HEK293 (cell line): ENCODE data around the gene MALRD1.

Experiments used
- CTCF ChIA-PET: fragments of 350-600 bp; formaldehyde crosslinking; extraction: SDS; loops from one replicate; lab custom pipeline; 2021; ENCODE audit warnings: antibody characterized with exemption; lab: Yijun Ruan, JAX
- POLR2A ChIA-PET: fragments of 300-600 bp; formaldehyde crosslinking; extraction: SDS; loops from one replicate; lab custom pipeline; 2020; ENCODE audit warnings: antibody characterized with exemption, inconsistent platforms; lab: Yijun Ruan, JAX
- H3K27ac ChIP-seq: fragments of 200-500 bp; sonication (Bioruptor generic); 2 replicates; pipeline ENCODE4 v1.5.1; 2014; ENCODE audit warnings: low read depth, low read length, control low read depth, inconsistent platforms; ENCODE audit errors: extremely low read depth
- H3K36me3 ChIP-seq, 2 experiments: fragments of 200-500 bp in 1 of 2; sonication (Bioruptor generic) in 1 of 2; 1 replicate in 1 of 2; 2 replicates in 1 of 2; pipeline ENCODE4 v1.5.1; 2014 to 2017; ENCODE audit warnings: inconsistent platforms in 2 of 2, low read length in 2 of 2; ENCODE audit not compliant: control insufficient read depth in 2 of 2, insufficient read depth in 1 of 2
- H3K4me1 ChIP-seq: fragments of 200-500 bp; sonication (Bioruptor generic); 2 replicates; pipeline ENCODE4 v1.5.1; 2014; ENCODE audit warnings: mild to moderate bottlenecking, low read length, inconsistent platforms; ENCODE audit not compliant: control insufficient read depth, insufficient read depth
- H3K4me3 ChIP-seq: 2 replicates; pipeline ENCODE4 v1.5.1; 2011; ENCODE audit warnings: low read depth, mild to moderate bottlenecking, control low read depth, low read length, moderate library complexity
- H3K9me3 ChIP-seq: fragments of 200-500 bp; sonication (Bioruptor generic); 2 replicates; pipeline ENCODE4 v1.5.1; 2014; ENCODE audit warnings: low read depth, low read length, inconsistent platforms; ENCODE audit not compliant: control insufficient read depth, insufficient read depth
- GFI1B ChIP-seq: fragments of 450-650 bp; formaldehyde crosslinking; IDR thresholded peaks from 2 replicates; pipeline ENCODE4 v1.5.1; 2016; ENCODE audit warnings: missing biosample characterization, missing genetic modification characterization
- HOXA7 ChIP-seq: sonication (generic); formaldehyde crosslinking; IDR thresholded peaks from 2 replicates; pipeline ENCODE4 v1.8.1; 2022; ENCODE audit warnings: missing genetic modification reagents, borderline replicate concordance
- KLF10 ChIP-seq: fragments of 450-650 bp; IDR thresholded peaks from 2 replicates; pipeline ENCODE4 v1.5.1; 2018; ENCODE audit warnings: missing biosample characterization, mild to moderate bottlenecking, missing genetic modification characterization
- KLF7 ChIP-seq: fragments of 450-650 bp; formaldehyde crosslinking; IDR thresholded peaks from 2 replicates; pipeline ENCODE4 v1.5.1; 2016; ENCODE audit warnings: missing biosample characterization, missing genetic modification characterization, borderline replicate concordance
- RBAK ChIP-seq: fragments of 450-650 bp; formaldehyde crosslinking; IDR thresholded peaks from 2 replicates; pipeline ENCODE4 v1.5.1; 2016; ENCODE audit warnings: missing biosample characterization, missing genetic modification characterization
- SETDB1 ChIP-seq: IDR thresholded peaks from one replicate; pipeline ENCODE4 v1.6.1; 2017; ENCODE audit warnings: mild to moderate bottlenecking, low read length, moderate library complexity, mixed read lengths; ENCODE audit not compliant: insufficient read length
- SP2 ChIP-seq: fragments of 450-650 bp; formaldehyde crosslinking; IDR thresholded peaks from 2 replicates; pipeline ENCODE4 v1.5.1; 2016; ENCODE audit warnings: missing biosample characterization, missing genetic modification characterization
- ZBTB10 ChIP-seq: fragments of 450-650 bp; formaldehyde crosslinking; IDR thresholded peaks from 2 replicates; pipeline ENCODE4 v1.5.1; 2016; ENCODE audit warnings: missing biosample characterization, missing genetic modification characterization
- ZBTB21 ChIP-seq: fragments of 450-650 bp; formaldehyde crosslinking; IDR thresholded peaks from 2 replicates; pipeline ENCODE4 v1.5.1; 2017; ENCODE audit warnings: missing biosample characterization, missing genetic modification characterization
- ZBTB8A ChIP-seq: fragments of 450-650 bp; formaldehyde crosslinking; IDR thresholded peaks from 2 replicates; pipeline ENCODE4 v1.5.1; 2016; ENCODE audit warnings: missing biosample characterization, missing genetic modification characterization
- ZNF132 ChIP-seq: fragments of 450-650 bp; formaldehyde crosslinking; IDR thresholded peaks from 2 replicates; pipeline ENCODE4 v1.5.1; 2017; ENCODE audit warnings: missing biosample characterization, missing genetic modification characterization, borderline replicate concordance
- ZNF140 ChIP-seq: fragments of 450-650 bp; formaldehyde crosslinking; IDR thresholded peaks from 2 replicates; pipeline ENCODE4 v1.5.1; 2016; ENCODE audit warnings: missing biosample characterization, missing genetic modification characterization
- ZNF148 ChIP-seq: fragments of 450-650 bp; formaldehyde crosslinking; IDR thresholded peaks from 2 replicates; pipeline ENCODE4 v1.5.0; 2017; ENCODE audit warnings: missing biosample characterization, missing genetic modification characterization, borderline replicate concordance
- ZNF2 ChIP-seq: fragments of 450-650 bp; formaldehyde crosslinking; IDR thresholded peaks from 2 replicates; pipeline ENCODE4 v1.5.1; 2016; ENCODE audit warnings: missing biosample characterization, missing genetic modification characterization
- ZNF311 ChIP-seq: fragments of 450-650 bp; formaldehyde crosslinking; IDR thresholded peaks from 2 replicates; pipeline ENCODE4 v1.5.1; 2017; ENCODE audit warnings: missing biosample characterization, missing genetic modification characterization, borderline replicate concordance
- ZNF404 ChIP-seq: fragments of 450-650 bp; formaldehyde crosslinking; IDR thresholded peaks from 2 replicates; pipeline ENCODE4 v1.5.1; 2017; ENCODE audit warnings: missing biosample characterization, missing genetic modification characterization
- ZNF426 ChIP-seq: fragments of 450-650 bp; formaldehyde crosslinking; IDR thresholded peaks from 2 replicates; pipeline ENCODE4 v1.5.1; 2017; ENCODE audit warnings: missing biosample characterization, missing genetic modification characterization, mild to moderate bottlenecking, inconsistent platforms, moderate library complexity
- ZNF555 ChIP-seq: fragments of 450-650 bp; formaldehyde crosslinking; conservative IDR thresholded peaks from 2 replicates; pipeline ENCODE4 v1.5.1; 2017; ENCODE audit warnings: missing biosample characterization, mild to moderate bottlenecking, missing genetic modification characterization, inconsistent platforms
- ZNF558 ChIP-seq: fragments of 450-650 bp; formaldehyde crosslinking; IDR thresholded peaks from 2 replicates; pipeline ENCODE4 v1.5.1; 2016; ENCODE audit warnings: missing biosample characterization, missing genetic modification characterization
- ZNF600 ChIP-seq: fragments of 450-650 bp; formaldehyde crosslinking; IDR thresholded peaks from 2 replicates; pipeline ENCODE4 v1.5.1; 2016; ENCODE audit warnings: missing biosample characterization, missing genetic modification characterization
- ZNF623 ChIP-seq: fragments of 450-650 bp; formaldehyde crosslinking; IDR thresholded peaks from 2 replicates; pipeline ENCODE4 v1.5.1; 2016; ENCODE audit warnings: missing biosample characterization, missing genetic modification characterization
- ZNF629 ChIP-seq: fragments of 450-650 bp; formaldehyde crosslinking; IDR thresholded peaks from 2 replicates; pipeline ENCODE4 v1.5.1; 2017; ENCODE audit warnings: missing biosample characterization, missing genetic modification characterization
- ZNF654 ChIP-seq: fragments of 450-650 bp; formaldehyde crosslinking; IDR thresholded peaks from 2 replicates; pipeline ENCODE4 v1.5.1; 2016; ENCODE audit warnings: low read depth, missing biosample characterization, missing genetic modification characterization
- ZNF768 ChIP-seq: fragments of 450-650 bp; formaldehyde crosslinking; IDR thresholded peaks from 2 replicates; pipeline ENCODE4 v1.5.1; 2018; ENCODE audit warnings: missing biosample characterization, mild to moderate bottlenecking, missing genetic modification characterization
- ZNF785 ChIP-seq: fragments of 450-650 bp; formaldehyde crosslinking; IDR thresholded peaks from 2 replicates; pipeline ENCODE4 v1.5.1; 2016; ENCODE audit warnings: missing biosample characterization, missing genetic modification characterization
- ZNF792 ChIP-seq: fragments of 450-650 bp; formaldehyde crosslinking; IDR thresholded peaks from 2 replicates; pipeline ENCODE4 v1.5.1; 2016; ENCODE audit warnings: missing biosample characterization, missing genetic modification characterization
- ZNF830 ChIP-seq: fragments of 450-650 bp; IDR thresholded peaks from 2 replicates; pipeline ENCODE4 v1.5.0; 2018; ENCODE audit warnings: missing biosample characterization, missing genetic modification characterization, low read depth, mild to moderate bottlenecking, moderate library complexity
- TF ChIP-seq, protein P1 (sequence below): fragments of 450-650 bp; formaldehyde crosslinking; IDR thresholded peaks from 2 replicates; pipeline ENCODE4 v1.5.1; 2016; ENCODE audit warnings: missing biosample characterization, missing genetic modification characterization
- TF ChIP-seq, protein P2 (sequence below): fragments of 450-650 bp; formaldehyde crosslinking; IDR thresholded peaks from 2 replicates; pipeline ENCODE4 v1.5.1; 2016; ENCODE audit warnings: missing biosample characterization, missing genetic modification characterization

MALRD1 gene

DNA sequence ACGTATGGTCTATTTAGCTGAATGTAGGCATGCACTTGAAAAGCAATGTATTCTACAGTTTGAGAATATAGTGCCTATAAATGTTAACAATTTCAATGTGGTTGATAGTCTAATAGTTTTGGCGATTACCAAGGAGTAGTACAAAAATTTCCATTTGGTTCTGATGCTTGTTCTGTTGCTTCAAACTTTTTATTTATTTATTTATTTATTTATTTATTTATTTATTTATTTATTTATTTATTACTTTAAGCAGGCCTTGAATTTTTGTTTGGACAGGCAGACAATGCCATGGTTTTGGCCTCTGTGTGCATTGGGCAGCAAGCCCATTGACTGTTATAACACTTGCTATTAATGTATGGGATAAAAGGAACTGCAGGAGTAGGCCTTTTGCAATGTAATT, 36.5 kb upstream of the MALRD1 start (continued):
- peak; percentile 64; the same call in 1 of the 2 replicates for TF ChIP-seq ZNF140 (tag by site-specific recombination)
- TF ChIP-seq ZNF555 (tag by site-specific recombination) = peak; percentile 81
- no peak for TF ChIP-seq ZNF148 (tag by site-specific recombination)
- peak; percentile 62; the same call in 1 of the 2 replicates for TF ChIP-seq ZBTB8A (tag by site-specific recombination)
- TF ChIP-seq ZNF2 (tag by site-specific recombination) = no peak
- TF ChIP-seq ZNF654 (tag by site-specific recombination) = peak; percentile 31; the same call in 1 of the 2 replicates
- peak; percentile 56 for TF ChIP-seq ZNF623 (tag by site-specific recombination)
- TF ChIP-seq ZNF629 (tag by site-specific recombination) = 0 out of 2 replicates have a peak, but pooled peaks have one; percentile 27
- TF ChIP-seq ZNF768 (tag by site-specific recombination) = no peak
- no peak for TF ChIP-seq ZNF132 (tag by site-specific recombination)
- TF ChIP-seq HOXA7 (CRISPR knock-in tag) = no peak
- TF ChIP-seq, protein P1, sequence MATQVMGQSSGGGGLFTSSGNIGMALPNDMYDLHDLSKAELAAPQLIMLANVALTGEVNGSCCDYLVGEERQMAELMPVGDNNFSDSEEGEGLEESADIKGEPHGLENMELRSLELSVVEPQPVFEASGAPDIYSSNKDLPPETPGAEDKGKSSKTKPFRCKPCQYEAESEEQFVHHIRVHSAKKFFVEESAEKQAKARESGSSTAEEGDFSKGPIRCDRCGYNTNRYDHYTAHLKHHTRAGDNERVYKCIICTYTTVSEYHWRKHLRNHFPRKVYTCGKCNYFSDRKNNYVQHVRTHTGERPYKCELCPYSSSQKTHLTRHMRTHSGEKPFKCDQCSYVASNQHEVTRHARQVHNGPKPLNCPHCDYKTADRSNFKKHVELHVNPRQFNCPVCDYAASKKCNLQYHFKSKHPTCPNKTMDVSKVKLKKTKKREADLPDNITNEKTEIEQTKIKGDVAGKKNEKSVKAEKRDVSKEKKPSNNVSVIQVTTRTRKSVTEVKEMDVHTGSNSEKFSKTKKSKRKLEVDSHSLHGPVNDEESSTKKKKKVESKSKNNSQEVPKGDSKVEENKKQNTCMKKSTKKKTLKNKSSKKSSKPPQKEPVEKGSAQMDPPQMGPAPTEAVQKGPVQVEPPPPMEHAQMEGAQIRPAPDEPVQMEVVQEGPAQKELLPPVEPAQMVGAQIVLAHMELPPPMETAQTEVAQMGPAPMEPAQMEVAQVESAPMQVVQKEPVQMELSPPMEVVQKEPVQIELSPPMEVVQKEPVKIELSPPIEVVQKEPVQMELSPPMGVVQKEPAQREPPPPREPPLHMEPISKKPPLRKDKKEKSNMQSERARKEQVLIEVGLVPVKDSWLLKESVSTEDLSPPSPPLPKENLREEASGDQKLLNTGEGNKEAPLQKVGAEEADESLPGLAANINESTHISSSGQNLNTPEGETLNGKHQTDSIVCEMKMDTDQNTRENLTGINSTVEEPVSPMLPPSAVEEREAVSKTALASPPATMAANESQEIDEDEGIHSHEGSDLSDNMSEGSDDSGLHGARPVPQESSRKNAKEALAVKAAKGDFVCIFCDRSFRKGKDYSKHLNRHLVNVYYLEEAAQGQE (tag by site-specific recombination) = peak; percentile 64
- TF ChIP-seq ZNF792 (tag by site-specific recombination) = no peak
- 0 out of 2 replicates have a peak, but pooled peaks have one; percentile 26 for TF ChIP-seq ZNF558 (tag by site-specific recombination)
- no peak for TF ChIP-seq ZNF600 (tag by site-specific recombination)
- no peak for TF ChIP-seq ZNF311 (tag by site-specific recombination)
- TF ChIP-seq RBAK (tag by site-specific recombination) = no peak
- no peak for TF ChIP-seq KLF10
- peak; percentile 40; the same call in 1 of the 2 replicates for TF ChIP-seq ZNF404 (tag by site-specific recombination)
- peak; percentile 84 for TF ChIP-seq ZNF426 (tag by site-specific recombination)

DNA sequence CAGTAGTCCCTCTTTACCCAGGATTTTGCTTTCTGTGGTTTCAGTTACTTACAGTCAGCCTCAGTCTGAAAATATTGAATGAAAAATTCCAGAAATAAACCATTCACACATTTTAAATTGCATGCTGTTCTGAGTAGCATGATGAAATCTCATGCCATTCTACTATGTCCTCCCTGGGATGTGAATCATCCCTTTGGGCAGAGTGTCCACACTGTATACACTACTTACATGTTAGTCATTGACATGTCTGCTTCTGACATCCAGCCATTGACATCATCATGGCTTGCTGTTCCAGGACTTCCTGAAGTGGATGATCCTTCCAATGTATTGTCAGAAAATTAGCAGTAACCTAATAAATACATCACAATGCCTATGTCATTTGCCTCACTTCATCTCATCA, 34.6 kb upstream of the MALRD1 start:
- Histone ChIP-seq H3K27ac (no peak overlapping the region), H3K36me3 (no peaks in the 10 kb centered on the region), H3K4me1 (no peaks in the 10 kb centered on the region), H3K4me3 (no peak overlapping the region), H3K9me3 (no peaks in the 10 kb centered on the region)
- ChIA-PET CTCF (no interaction called here), POLR2A (no interaction called here)
- no peak for TF ChIP-seq ZNF768 (tag by site-specific recombination)
- TF ChIP-seq SP2 (tag by site-specific recombination) = no peak
- no peak for TF ChIP-seq ZNF830 (tag by site-specific recombination)
- TF ChIP-seq KLF7 = no peak
- no peak for TF ChIP-seq SETDB1
- TF ChIP-seq ZBTB21 (tag by site-specific recombination) = no peak
- no peak for TF ChIP-seq ZBTB10 (tag by site-specific recombination)
- TF ChIP-seq, protein P2, sequence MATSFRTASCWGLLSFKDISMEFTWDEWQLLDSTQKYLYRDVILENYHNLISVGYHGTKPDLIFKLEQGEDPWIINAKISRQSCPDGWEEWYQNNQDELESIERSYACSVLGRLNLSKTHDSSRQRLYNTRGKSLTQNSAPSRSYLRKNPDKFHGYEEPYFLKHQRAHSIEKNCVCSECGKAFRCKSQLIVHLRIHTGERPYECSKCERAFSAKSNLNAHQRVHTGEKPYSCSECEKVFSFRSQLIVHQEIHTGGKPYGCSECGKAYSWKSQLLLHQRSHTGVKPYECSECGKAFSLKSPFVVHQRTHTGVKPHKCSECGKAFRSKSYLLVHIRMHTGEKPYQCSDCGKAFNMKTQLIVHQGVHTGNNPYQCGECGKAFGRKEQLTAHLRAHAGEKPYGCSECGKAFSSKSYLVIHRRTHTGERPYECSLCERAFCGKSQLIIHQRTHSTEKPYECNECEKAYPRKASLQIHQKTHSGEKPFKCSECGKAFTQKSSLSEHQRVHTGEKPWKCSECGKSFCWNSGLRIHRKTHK (tag by site-specific recombination) = no peak
- TF ChIP-seq GFI1B (tag by site-specific recombination) = no peak
- no peak for TF ChIP-seq HOXA7 (CRISPR knock-in tag)
- TF ChIP-seq ZNF785 (tag by site-specific recombination) = no peak
